Lower lobe of right lung (tissue), 2 donors: ENCODE results near the gene UPF2. TPM values are rescaled to one million over a fixed set of nuclear protein-coding genes. Genes with fewer than 3 reads are reported as not detected.

Experiments
- ATAC-seq, 2 donors: fragments of 200-7000 bp; cut with Tn5 transposase; one replicate each; pipeline ENCODE4 v1.9.1; 2020 to 2022; ENCODE audit warnings: mild to moderate bottlenecking in 2 of 2, moderate library complexity in 2 of 2
- DNase-seq: peaks from one replicate; pipeline ENCODE4 v3.0.0-alpha.2; 2020
- H3K27ac ChIP-seq: fragments of 200-600 bp; one replicate; pipeline ENCODE4 v1.8.0; 2022
- H3K27me3 ChIP-seq: fragments of 200-600 bp; one replicate; pipeline ENCODE4 v1.8.0; 2022; ENCODE audit warnings: low read depth
- H3K36me3 ChIP-seq: fragments of 200-600 bp; one replicate; pipeline ENCODE4 v1.8.0; 2022; ENCODE audit warnings: mild to moderate bottlenecking
- H3K4me1 ChIP-seq: fragments of 200-600 bp; one replicate; pipeline ENCODE4 v1.8.0; 2022
- H3K4me3 ChIP-seq: fragments of 200-600 bp; one replicate; pipeline ENCODE4 v1.8.0; 2022; ENCODE audit warnings: mild to moderate bottlenecking
- H3K9me3 ChIP-seq: fragments of 200-600 bp; one replicate; pipeline ENCODE4 v1.8.0; 2022
- CTCF ChIP-seq: fragments of 200-600 bp; IDR thresholded peaks from one replicate; pipeline ENCODE4 v1.8.0; 2022; ENCODE audit warnings: antibody characterized with exemption, mild to moderate bottlenecking
- intact Hi-C: fragments of 100-400 bp; cut with DNase I; formaldehyde crosslinking; loops from one replicate; pipeline ENCODE4 v1.11.0; 2022
- total RNA-seq: library from RNA; stranded (reverse); fragmentation: NEBNext Ultra II Directional; extraction: Animal tissue kit (Norgen Biotek cat#: 25700); gene quantifications from one replicate; pipeline ENCODE4 v1.2.1, GENCODE V29; 2021
- donor health status: DM: no; HTN: yes; CAD: no; lungs with severe emphysema.

The UPF2 gene
- total RNA-seq, 1 donor from 2014 or later, result 21.0 TPM

GRCh38 chr10:12036073-12036655 is 6.4 kb downstream of the UPF2 start:
- intact Hi-C loops, result no loop called here
- ATAC-seq (no peak), DNase-seq (no peak)
- Histone ChIP-seq H3K4me3 (no peak overlapping the region), H3K4me1 (peaks cover 8% of the 10 kb centered on the region), H3K27ac (no peak overlapping the region), H3K27me3 (no peaks in the 10 kb centered on the region), H3K36me3 (peaks cover 37% of the 10 kb centered on the region), H3K9me3 (no peaks in the 10 kb centered on the region)
- no peak for TF ChIP-seq CTCF

DNA sequence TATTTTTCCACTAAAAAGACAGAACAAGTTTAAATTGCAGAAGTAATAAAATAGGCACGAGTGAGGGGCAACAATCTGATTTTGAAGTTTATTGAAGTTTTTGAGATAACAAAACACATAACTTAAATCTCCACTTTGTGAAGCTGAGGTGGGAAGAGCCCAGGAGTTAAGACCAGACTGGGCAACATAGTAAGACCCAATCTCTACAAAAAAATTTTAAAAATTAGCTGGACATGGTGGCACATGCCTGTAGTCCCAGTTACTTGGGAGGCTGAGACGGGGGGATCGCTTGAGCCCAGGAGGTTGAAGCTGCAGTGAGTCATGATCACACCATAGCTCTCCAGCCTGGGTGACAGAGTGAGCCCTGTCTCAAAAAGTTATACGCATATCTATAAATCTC is 11.2 kb downstream of the UPF2 start:
- intact Hi-C loops, result no loop called here
- no peak for ATAC-seq
- Histone ChIP-seq H3K27me3 (no peaks in the 10 kb centered on the region), H3K4me1 (no peaks in the 10 kb centered on the region), H3K9me3 (no peaks in the 10 kb centered on the region), H3K36me3 (peaks cover 82% of the 10 kb centered on the region), H3K27ac (no peak overlapping the region), H3K4me3 (no peak overlapping the region)
- DNase-seq, result no peak
- TF ChIP-seq CTCF, result no peak

DNA sequence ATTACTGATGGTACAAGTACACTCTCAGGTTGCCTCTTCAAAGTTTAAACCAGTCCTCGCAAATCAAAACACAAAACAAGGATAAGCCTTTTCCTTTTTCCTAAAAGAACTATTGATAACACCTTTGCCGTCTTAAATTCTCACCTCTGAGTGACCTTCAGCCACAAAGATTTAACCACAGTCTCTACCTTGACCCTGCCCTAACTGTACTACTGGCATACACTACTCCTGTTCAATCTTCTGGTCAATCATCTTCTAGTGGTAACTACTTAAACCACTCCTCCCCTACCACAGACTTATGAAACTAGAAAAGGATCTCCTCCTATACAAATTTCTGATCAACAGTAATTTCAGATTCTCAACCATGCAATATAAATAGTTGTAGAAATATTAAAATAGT is 15.1 kb downstream of the UPF2 start:
- Histone ChIP-seq H3K27me3 (no peaks in the 10 kb centered on the region), H3K27ac (no peak overlapping the region), H3K4me1 (no peaks in the 10 kb centered on the region), H3K36me3 (peaks cover 55% of the 10 kb centered on the region), H3K9me3 (no peaks in the 10 kb centered on the region), H3K4me3 (no peak overlapping the region)
- TF ChIP-seq CTCF, result no peak
- DNase-seq, result no peak
- no peak for ATAC-seq
- intact Hi-C loops, result no loop called here

DNA sequence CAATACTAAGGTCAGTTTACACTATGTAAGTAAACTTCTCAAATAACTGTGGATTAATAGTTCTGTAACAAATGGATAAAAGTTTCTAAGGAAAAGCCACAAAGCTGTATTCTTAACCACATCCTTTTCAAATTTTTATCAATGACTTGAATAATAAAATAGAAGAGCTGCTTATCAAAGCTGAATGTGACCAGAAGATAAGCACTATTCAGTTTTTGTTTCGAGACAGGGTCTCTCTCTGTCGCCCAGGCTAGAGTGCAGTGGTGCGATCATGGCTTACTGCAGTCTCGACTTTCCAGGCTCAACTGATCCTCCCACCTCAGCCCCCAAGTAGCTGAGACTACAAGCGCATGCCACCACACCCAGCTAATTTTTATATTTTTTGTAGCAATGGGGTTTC is 17.0 kb downstream of the UPF2 start:
- Histone ChIP-seq H3K27ac (no peak overlapping the region), H3K36me3 (peaks cover 39% of the 10 kb centered on the region), H3K4me3 (no peak overlapping the region), H3K27me3 (no peaks in the 10 kb centered on the region), H3K4me1 (no peaks in the 10 kb centered on the region), H3K9me3 (no peaks in the 10 kb centered on the region)
- no peak for TF ChIP-seq CTCF
- DNase-seq, result no peak
- intact Hi-C loops, result no loop called here
- ATAC-seq, result no peak

DNA sequence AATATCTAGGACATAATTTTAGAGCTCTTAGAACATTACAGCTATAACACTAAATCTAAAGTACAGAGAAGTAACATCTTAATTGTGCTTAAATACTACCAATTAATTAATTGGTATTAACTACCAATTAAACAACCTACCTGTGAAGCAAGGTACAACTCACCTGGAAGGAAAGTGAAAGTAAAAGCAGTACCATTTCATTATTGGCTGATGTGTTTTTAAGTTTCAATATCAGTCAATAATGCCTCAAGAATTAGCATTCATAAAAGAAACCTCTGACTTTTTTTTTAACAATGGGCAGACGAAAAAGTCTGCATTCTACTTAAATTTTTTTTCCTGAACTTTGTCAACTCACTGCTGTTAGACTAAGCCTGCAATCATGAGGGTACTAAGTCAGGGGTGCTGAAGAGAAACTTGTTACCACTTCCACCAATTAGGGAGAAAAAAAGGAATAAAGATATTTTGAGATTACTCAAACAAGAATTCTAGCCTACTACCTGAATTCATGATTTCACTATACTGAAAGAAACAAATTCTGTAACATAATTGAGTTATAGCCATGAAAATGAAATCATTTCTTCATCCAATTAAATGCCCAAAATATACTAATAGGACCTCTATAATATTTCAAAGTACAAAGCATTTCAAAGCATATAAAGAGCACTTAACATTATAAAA is 19.9 kb downstream of the UPF2 start:
- peaks cover 13% of the 10 kb centered on the region for H3K36me3 ChIP-seq
- no peaks in the 10 kb centered on the region for H3K27me3 ChIP-seq
- TF ChIP-seq CTCF, result no peak
- no peak overlapping the region for H3K4me3 ChIP-seq
- peaks cover 8% of the 10 kb centered on the region for H3K4me1 ChIP-seq
- intact Hi-C loops, result no loop called here
- H3K27ac ChIP-seq, result no peak overlapping the region
- ATAC-seq (no peak), DNase-seq (no peak)
- H3K9me3 ChIP-seq, result no peaks in the 10 kb centered on the region
